GM15510 (cell line): Measurements from ENCODE around the gene IWS1.

ENCODE experiments used
- POLR2A ChIP-seq: IDR thresholded peaks from 3 replicates; pipeline ENCODE4 v1.6.1; 2011; ENCODE audit warnings: borderline replicate concordance; ENCODE audit not compliant: insufficient read length; ENCODE audit errors: extremely low read depth

The IWS1 gene

GRCh38 chr2:127564429-127565260 is 38.4 kb upstream of the IWS1 start:
- no peak for TF ChIP-seq POLR2A

GRCh38 chr2:127563458-127564428 is 37.5 kb upstream of the IWS1 start:
- no peak for TF ChIP-seq POLR2A

GRCh38 chr2:127562936-127563335 is 36.6 kb upstream of the IWS1 start:
- no peak for TF ChIP-seq POLR2A

- TF ChIP-seq POLR2A = no peak
These were observed 35.1 kb upstream of the IWS1 start for GRCh38 chr2:127561371-127561770.

- no peak for TF ChIP-seq POLR2A
These were observed 34.6 kb upstream of the IWS1 start for GRCh38 chr2:127560931-127561280.

GRCh38 chr2:127560201-127560930 is 34.1 kb upstream of the IWS1 start:
- no peak for TF ChIP-seq POLR2A

- TF ChIP-seq POLR2A = no peak
These were observed 33.2 kb upstream of the IWS1 start for GRCh38 chr2:127559454-127559853.

- TF ChIP-seq POLR2A = no peak
These were observed 32.6 kb upstream of the IWS1 start for GRCh38 chr2:127558911-127559310.

- no peak for TF ChIP-seq POLR2A
These were observed 26.6 kb upstream of the IWS1 start for GRCh38 chr2:127552846-127553245.

GRCh38 chr2:127552336-127552735 is 26.0 kb upstream of the IWS1 start:
- TF ChIP-seq POLR2A = no peak

GRCh38 chr2:127551221-127551930 is 25.1 kb upstream of the IWS1 start:
- no peak for TF ChIP-seq POLR2A

- no peak for TF ChIP-seq POLR2A
These were observed 20.5 kb upstream of the IWS1 start for GRCh38 chr2:127546797-127547196.

- no peak for TF ChIP-seq POLR2A
These were observed 19.5 kb upstream of the IWS1 start for GRCh38 chr2:127545796-127546195.

GRCh38 chr2:127545189-127545588 is 18.9 kb upstream of the IWS1 start:
- TF ChIP-seq POLR2A = no peak
